HCT116 (cell line): ENCODE measurements around the gene PLB1.

Source experiments
- POLR2A ChIP-seq: IDR thresholded peaks from 2 replicates; pipeline ENCODE4 v1.7.0; 2011; ENCODE audit warnings: borderline replicate concordance; ENCODE audit not compliant: insufficient read depth, insufficient read length; ENCODE audit errors: extremely low read depth
- POLR2AphosphoS5 ChIP-seq: IDR thresholded peaks from 2 replicates; pipeline ENCODE4 v1.6.1; 2011; ENCODE audit warnings: mild to moderate bottlenecking, low read depth, low read length, moderate library complexity
- TF ChIP-seq, protein P1 (sequence below): IDR thresholded peaks from 2 replicates; pipeline ENCODE4 v1.6.1; 2012

DNA sequence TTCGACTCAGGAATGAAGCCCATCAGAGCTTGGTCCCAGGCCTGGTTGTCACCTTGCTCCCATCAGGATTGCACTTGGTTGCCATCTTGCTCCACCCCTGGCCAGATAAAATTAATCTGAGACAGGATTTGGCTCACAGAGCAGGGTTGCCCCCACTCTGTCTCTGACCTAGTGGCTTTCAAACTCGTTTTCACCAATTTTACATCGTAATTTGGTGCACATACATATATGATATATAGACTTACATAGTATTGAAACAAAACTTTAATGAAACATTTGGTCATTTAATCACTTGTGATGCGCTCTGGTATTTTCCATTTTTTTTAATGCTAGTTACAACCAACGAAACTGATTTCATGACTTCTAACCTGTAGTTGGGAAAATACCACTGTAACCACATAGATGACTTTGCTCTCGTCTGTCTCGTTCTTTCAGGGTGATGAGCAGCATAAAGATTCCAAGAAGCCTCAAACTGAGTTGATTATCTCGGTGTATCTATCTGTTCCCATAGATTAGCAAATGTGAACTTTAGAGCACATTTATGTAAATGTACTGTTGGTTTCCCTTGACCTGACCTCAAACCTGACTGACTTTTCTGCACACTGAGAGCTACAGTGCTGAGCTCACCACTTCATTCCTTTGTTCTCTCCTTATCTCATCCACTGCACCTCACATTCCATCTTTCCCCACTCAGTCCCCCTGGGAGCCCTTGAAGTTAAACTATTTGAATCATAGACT is 30.5 kb upstream of the PLB1 start:
- TF ChIP-seq, protein P1, sequence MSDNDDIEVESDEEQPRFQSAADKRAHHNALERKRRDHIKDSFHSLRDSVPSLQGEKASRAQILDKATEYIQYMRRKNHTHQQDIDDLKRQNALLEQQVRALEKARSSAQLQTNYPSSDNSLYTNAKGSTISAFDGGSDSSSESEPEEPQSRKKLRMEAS = no peak
- TF ChIP-seq POLR2AphosphoS5 (no peak), POLR2A (no peak)
